Measurements from ENCODE around the gene SHKBP1.

DNA sequence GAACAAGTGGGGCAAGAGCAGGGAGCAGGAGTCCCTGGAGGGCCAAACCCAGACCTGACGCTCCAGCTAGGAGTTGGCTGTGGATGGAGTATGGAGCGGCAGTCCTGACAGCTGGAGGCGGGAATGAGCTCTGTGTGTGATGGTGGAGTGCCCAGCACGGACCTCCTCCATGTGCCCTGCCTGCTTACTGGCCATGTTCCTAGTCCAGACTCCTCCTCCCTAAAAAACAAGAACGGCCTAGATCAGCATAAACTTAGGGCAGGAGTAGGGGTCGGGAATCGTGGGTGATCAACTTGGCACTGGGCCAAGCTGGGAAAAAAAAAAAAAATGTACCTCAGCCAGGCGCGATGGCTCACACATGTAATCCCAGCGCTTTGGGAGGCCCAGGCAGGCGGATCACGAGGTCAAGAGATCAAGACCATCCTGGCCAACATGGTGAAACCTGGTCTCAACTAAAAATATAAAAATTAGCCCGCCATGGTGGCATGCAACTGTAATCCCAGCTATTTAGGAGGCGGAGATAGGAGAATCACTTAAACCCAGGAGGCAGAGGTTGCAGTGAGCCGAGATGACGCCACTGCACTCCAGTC, 54.0 kb downstream of the SHKBP1 start:
- TF ChIP-seq, protein P1, sequence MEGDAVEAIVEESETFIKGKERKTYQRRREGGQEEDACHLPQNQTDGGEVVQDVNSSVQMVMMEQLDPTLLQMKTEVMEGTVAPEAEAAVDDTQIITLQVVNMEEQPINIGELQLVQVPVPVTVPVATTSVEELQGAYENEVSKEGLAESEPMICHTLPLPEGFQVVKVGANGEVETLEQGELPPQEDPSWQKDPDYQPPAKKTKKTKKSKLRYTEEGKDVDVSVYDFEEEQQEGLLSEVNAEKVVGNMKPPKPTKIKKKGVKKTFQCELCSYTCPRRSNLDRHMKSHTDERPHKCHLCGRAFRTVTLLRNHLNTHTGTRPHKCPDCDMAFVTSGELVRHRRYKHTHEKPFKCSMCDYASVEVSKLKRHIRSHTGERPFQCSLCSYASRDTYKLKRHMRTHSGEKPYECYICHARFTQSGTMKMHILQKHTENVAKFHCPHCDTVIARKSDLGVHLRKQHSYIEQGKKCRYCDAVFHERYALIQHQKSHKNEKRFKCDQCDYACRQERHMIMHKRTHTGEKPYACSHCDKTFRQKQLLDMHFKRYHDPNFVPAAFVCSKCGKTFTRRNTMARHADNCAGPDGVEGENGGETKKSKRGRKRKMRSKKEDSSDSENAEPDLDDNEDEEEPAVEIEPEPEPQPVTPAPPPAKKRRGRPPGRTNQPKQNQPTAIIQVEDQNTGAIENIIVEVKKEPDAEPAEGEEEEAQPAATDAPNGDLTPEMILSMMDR (IDR thresholded peaks at IDR 0.05; ENCODE audit: borderline replicate concordance, extremely low read depth, low read length, poor library complexity, severe bottlenecking): no peak
- no peak for TF ChIP-seq EZH2 (IDR thresholded peaks at IDR 0.05; ENCODE audit: borderline replicate concordance, low read depth, low read length, severe bottlenecking)

Data from DND-41 (cell line).